ENCODE data around the gene SEC63. TPM values are rescaled to one million over a fixed set of nuclear protein-coding genes. Genes with fewer than 3 reads are reported as not detected.

The SEC63 gene
- polyA plus RNA-seq, 1 of the 3 experiments (the other 2 are of a cell fraction) = 13.2 TPM

DNA sequence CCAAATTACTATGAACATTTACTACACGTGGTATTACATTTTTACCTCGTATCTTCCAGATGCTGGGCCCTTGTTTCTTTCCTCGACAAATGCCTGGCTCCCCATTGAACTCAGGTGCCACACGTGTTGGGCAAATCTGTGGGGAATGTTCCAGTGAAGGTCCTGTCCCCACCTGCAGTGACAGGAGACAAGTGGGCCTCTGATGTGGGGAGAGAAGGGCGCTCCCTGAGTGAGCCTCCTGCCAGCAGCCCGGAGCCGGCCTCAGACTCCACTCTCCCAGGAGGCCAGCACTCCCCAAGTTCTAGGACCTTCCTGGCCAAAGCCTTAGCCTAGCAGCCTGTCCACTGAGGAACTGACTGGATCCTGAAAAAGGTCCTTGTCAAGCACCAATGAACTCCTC is 112.2 kb downstream of the SEC63 start (continued):
- TF ChIP-seq, protein P1, sequence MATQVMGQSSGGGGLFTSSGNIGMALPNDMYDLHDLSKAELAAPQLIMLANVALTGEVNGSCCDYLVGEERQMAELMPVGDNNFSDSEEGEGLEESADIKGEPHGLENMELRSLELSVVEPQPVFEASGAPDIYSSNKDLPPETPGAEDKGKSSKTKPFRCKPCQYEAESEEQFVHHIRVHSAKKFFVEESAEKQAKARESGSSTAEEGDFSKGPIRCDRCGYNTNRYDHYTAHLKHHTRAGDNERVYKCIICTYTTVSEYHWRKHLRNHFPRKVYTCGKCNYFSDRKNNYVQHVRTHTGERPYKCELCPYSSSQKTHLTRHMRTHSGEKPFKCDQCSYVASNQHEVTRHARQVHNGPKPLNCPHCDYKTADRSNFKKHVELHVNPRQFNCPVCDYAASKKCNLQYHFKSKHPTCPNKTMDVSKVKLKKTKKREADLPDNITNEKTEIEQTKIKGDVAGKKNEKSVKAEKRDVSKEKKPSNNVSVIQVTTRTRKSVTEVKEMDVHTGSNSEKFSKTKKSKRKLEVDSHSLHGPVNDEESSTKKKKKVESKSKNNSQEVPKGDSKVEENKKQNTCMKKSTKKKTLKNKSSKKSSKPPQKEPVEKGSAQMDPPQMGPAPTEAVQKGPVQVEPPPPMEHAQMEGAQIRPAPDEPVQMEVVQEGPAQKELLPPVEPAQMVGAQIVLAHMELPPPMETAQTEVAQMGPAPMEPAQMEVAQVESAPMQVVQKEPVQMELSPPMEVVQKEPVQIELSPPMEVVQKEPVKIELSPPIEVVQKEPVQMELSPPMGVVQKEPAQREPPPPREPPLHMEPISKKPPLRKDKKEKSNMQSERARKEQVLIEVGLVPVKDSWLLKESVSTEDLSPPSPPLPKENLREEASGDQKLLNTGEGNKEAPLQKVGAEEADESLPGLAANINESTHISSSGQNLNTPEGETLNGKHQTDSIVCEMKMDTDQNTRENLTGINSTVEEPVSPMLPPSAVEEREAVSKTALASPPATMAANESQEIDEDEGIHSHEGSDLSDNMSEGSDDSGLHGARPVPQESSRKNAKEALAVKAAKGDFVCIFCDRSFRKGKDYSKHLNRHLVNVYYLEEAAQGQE (IDR thresholded peaks at IDR 0.05; ENCODE audit: low read depth, low read length) = no peak
- TF ChIP-seq EP300 (IDR thresholded peaks at IDR 0.05; ENCODE audit: borderline replicate concordance in 1 of 2, low read depth in 1 of 2, low read length in 1 of 2) = no peak
- no peak for TF ChIP-seq FOXJ3 (CRISPR knock-in tag; IDR thresholded peaks at IDR 0.05)

DNA sequence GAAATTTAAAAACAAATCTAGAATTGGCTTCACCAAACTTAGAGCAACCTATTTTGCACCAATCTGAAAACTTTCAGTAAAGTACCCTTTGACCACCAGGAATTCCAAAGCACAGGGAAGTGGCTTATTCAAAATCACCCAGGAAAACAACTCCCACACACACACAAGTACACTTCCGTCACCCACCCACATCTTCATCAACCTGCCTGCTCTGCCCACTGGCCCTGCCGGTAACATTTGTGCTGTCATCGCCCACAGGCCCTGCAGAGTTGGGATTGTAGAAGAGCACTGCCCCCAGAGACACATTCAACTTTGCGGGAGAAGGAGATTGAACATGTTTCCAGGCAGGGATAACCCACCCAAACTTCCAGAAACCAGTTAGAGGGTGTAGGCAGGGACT is 114.6 kb downstream of the SEC63 start:
- Histone ChIP-seq H3F3A (replicated peaks; ENCODE audit: insufficient read depth) (no peaks in the 10 kb centered on the region), H3K79me2 (ENCODE audit: insufficient read depth) (no peaks in the 10 kb centered on the region), H4K20me1 (ENCODE audit: insufficient read depth) (no peaks in the 10 kb centered on the region), H3K9ac (no peak overlapping the region), H3K36me3 (replicated peaks in 1 of 2; ENCODE audit: control insufficient read depth in 1 of 2, insufficient read depth in 2 of 2, low read length in 1 of 2) (no peaks in the 10 kb centered on the region), H3K9me2 (no peaks in the 10 kb centered on the region), H3K9me3 (no peaks in the 10 kb centered on the region), H3K4me1 (ENCODE audit: control insufficient read depth in 1 of 2, insufficient read depth in 2 of 2, low read depth in 1 of 2, low read length in 1 of 2) (peaks cover 0 to 1% of the 10 kb centered on the region in 2 experiments; a peak in 1 of 4 replicates), H3K4me2 (no peak overlapping the region), H3K27ac (ENCODE audit: low read depth in 2 of 2, low read length in 1 of 2) (no peak overlapping the region), H2AFZ (ENCODE audit: low read depth) (no peak overlapping the region), H3K27me3 (ENCODE audit: insufficient read depth) (no peaks in the 10 kb centered on the region; the same call in 1 of the 2 replicates), H3K4me3 (ENCODE audit: low read depth in 2 of 2, low read length in 1 of 2) (no peak overlapping the region)
- 86% methylated on average over 4 of the region's 4 CpGs for WGBS (ENCODE audit: low lambda C conversion rate)
- no peak for DNase-seq
- ChIA-PET POLR2A (no interaction called here), CTCF (interaction anchor here (0.7 to 1.3 kb wide), 2 partner anchors 11 to 525 kb away, joined by 3 to 4 read pairs; no protein-coding TSS in a partner anchor)
- TF ChIP-seq, protein P1 (IDR thresholded peaks at IDR 0.05; ENCODE audit: low read depth, low read length) = no peak
- no peak for TF ChIP-seq FOXM1 (IDR thresholded peaks at IDR 0.05; ENCODE audit: low read depth)
- TF ChIP-seq, protein P2, sequence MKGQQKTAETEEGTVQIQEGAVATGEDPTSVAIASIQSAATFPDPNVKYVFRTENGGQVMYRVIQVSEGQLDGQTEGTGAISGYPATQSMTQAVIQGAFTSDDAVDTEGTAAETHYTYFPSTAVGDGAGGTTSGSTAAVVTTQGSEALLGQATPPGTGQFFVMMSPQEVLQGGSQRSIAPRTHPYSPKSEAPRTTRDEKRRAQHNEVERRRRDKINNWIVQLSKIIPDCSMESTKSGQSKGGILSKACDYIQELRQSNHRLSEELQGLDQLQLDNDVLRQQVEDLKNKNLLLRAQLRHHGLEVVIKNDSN (IDR thresholded peaks at IDR 0.05; ENCODE audit: borderline replicate concordance, low read depth) = no peak
- no peak for TF ChIP-seq TEAD4 (IDR thresholded peaks at IDR 0.05; ENCODE audit: borderline replicate concordance, insufficient read depth)
- no peak for TF ChIP-seq MEF2A (IDR thresholded peaks at IDR 0.05; ENCODE audit: borderline replicate concordance, low read depth)
- TF ChIP-seq POLR2AphosphoS5 (IDR thresholded peaks at IDR 0.05; ENCODE audit: low read depth, low read length) = no peak
- TF ChIP-seq SIN3A (IDR thresholded peaks at IDR 0.05; ENCODE audit: borderline replicate concordance, low read depth, low read length) = no peak

Data from SK-N-SH (cell line).